ENCODE results near the gene PTPRG.
A peak's percentile ranks its signal among the peaks of the same experiment; 100 is the strongest.

PTPRG gene

GRCh38 chr3:61866153-61866542 is 304.8 kb downstream of the PTPRG start:
- no peak for DNase-seq (ENCODE audit: low read depth)

- no peak for DNase-seq (ENCODE audit: low read depth)
These were observed 305.6 kb downstream of the PTPRG start for GRCh38 chr3:61866961-61867461.

- DNase-seq (ENCODE audit: low read depth), result no peak
These were observed 307.1 kb downstream of the PTPRG start for GRCh38 chr3:61868499-61868898.

- no peak for DNase-seq (ENCODE audit: low read depth)
These were observed 308.0 kb downstream of the PTPRG start for GRCh38 chr3:61869371-61869770.

GRCh38 chr3:61871644-61872043 is 310.3 kb downstream of the PTPRG start:
- no peak for DNase-seq (ENCODE audit: low read depth)

- no peak for DNase-seq (ENCODE audit: low read depth)
These were observed 310.8 kb downstream of the PTPRG start for GRCh38 chr3:61872077-61872706.

- no peak for DNase-seq (ENCODE audit: low read depth)
These were observed 313.9 kb downstream of the PTPRG start for GRCh38 chr3:61875046-61875844.

GRCh38 chr3:61875976-61876671 is 314.8 kb downstream of the PTPRG start:
- DNase-seq (ENCODE audit: low read depth), result no peak

GRCh38 chr3:61876797-61877196 is 315.4 kb downstream of the PTPRG start:
- no peak for DNase-seq (ENCODE audit: low read depth)

- DNase-seq (ENCODE audit: low read depth), result no peak
These were observed 316.2 kb downstream of the PTPRG start for GRCh38 chr3:61877359-61878138.

GRCh38 chr3:61882253-61882652 is 320.9 kb downstream of the PTPRG start:
- no peak for DNase-seq (ENCODE audit: low read depth)

GRCh38 chr3:61884794-61885193 is 323.4 kb downstream of the PTPRG start:
- no peak for DNase-seq (ENCODE audit: low read depth)

GRCh38 chr3:61885414-61885813 is 324.0 kb downstream of the PTPRG start:
- no peak for DNase-seq (ENCODE audit: low read depth)

GRCh38 chr3:61887206-61887605 is 325.8 kb downstream of the PTPRG start:
- DNase-seq (ENCODE audit: low read depth), result no peak

GRCh38 chr3:61889259-61889658 is 327.9 kb downstream of the PTPRG start:
- DNase-seq (ENCODE audit: low read depth), result no peak

GRCh38 chr3:61890167-61890566 is 328.8 kb downstream of the PTPRG start:
- DNase-seq (ENCODE audit: low read depth), result no peak

GRCh38 chr3:61890586-61890985 is 329.2 kb downstream of the PTPRG start:
- DNase-seq (ENCODE audit: low read depth), result no peak

- no peak for DNase-seq (ENCODE audit: low read depth)
These were observed 331.5 kb downstream of the PTPRG start for GRCh38 chr3:61892891-61893290.

- no peak for DNase-seq (ENCODE audit: low read depth)
These were observed 332.6 kb downstream of the PTPRG start for GRCh38 chr3:61893840-61894566.

GRCh38 chr3:61894988-61895935 is 333.9 kb downstream of the PTPRG start:
- DNase-seq (ENCODE audit: low read depth), result peak; percentile 61
